GM12878 (cell line): ENCODE data around the gene RRM2. TPM values are rescaled to one million over a fixed set of nuclear protein-coding genes. Genes with fewer than 3 reads are reported as not detected.
A peak's percentile ranks its signal among the peaks of the same experiment; 100 is the strongest.

ENCODE experiments used
- CEBPZ ChIP-seq: fragments of 150-350 bp; IDR thresholded peaks from 2 replicates; pipeline ENCODE4 v1.6.1; 2016; ENCODE audit warnings: low read depth, low read length
- EP300 ChIP-seq, 2 experiments: fragments of 150-350 bp in 1 of 2; IDR thresholded peaks; 2 replicates each; pipeline ENCODE4 v1.6.1; 2011 to 2012; ENCODE audit warnings: low read depth in 2 of 2, low read length in 2 of 2, borderline replicate concordance in 1 of 2, improper control_type of control experiment in 1 of 2, inconsistent platforms in 1 of 2; ENCODE audit not compliant: control insufficient read depth in 1 of 2
- EZH2 ChIP-seq: IDR thresholded peaks from 2 replicates; pipeline ENCODE4 v1.6.1; 2012; ENCODE audit warnings: low read depth, mild to moderate bottlenecking, control low read depth, inconsistent platforms, low read length, borderline replicate concordance; ENCODE audit not compliant: control insufficient read depth
- FOXM1 ChIP-seq: IDR thresholded peaks from 2 replicates; pipeline ENCODE4 v1.6.1; 2012; ENCODE audit warnings: low read depth, mild to moderate bottlenecking, inconsistent platforms, low read length, moderate library complexity
- HDAC2 ChIP-seq: fragments of 200-600 bp; sonication (generic); IDR thresholded peaks from 2 replicates; pipeline ENCODE4 v1.6.1; 2017
- IKZF1 ChIP-seq: fragments of 450-650 bp; conservative IDR thresholded peaks from 2 replicates; pipeline ENCODE4 v1.6.1; 2017; ENCODE audit warnings: antibody characterized with exemption, mild to moderate bottlenecking
- MXI1 ChIP-seq: fragments of 150-350 bp; IDR thresholded peaks from 2 replicates; pipeline ENCODE4 v1.6.1; 2011; ENCODE audit warnings: low read depth, mild to moderate bottlenecking, inconsistent platforms, low read length, improper control_type of control experiment
- NFYA ChIP-seq: IDR thresholded peaks from 2 replicates; pipeline ENCODE4 v1.6.1; 2011; ENCODE audit warnings: low read depth, mild to moderate bottlenecking, low read length, improper control_type of control experiment, borderline replicate concordance
- NR2F1 ChIP-seq: fragments of 450-650 bp; conservative IDR thresholded peaks from 2 replicates; pipeline ENCODE4 v1.6.1; 2017; ENCODE audit warnings: mild to moderate bottlenecking
- RAD21 ChIP-seq: IDR thresholded peaks from 2 replicates; pipeline ENCODE4 v1.6.1; 2011; ENCODE audit warnings: mild to moderate bottlenecking, low read depth, low read length, moderate library complexity; ENCODE audit not compliant: insufficient read depth
- RB1 ChIP-seq: fragments of 450-650 bp; formaldehyde crosslinking; IDR thresholded peaks from 2 replicates; pipeline ENCODE4 v1.6.1; 2017; ENCODE audit warnings: mild to moderate bottlenecking, borderline replicate concordance
- RELB ChIP-seq: fragments of 450-650 bp; IDR thresholded peaks from 2 replicates; pipeline ENCODE4 v1.6.1; 2017; ENCODE audit warnings: low read depth, mild to moderate bottlenecking, moderate library complexity
- SIX5 ChIP-seq: IDR thresholded peaks from 2 replicates; pipeline ENCODE4 v1.6.1; 2011; ENCODE audit warnings: mild to moderate bottlenecking, low read depth, low read length, moderate library complexity; ENCODE audit not compliant: severe bottlenecking
- SMAD1 ChIP-seq: fragments of 450-650 bp; IDR thresholded peaks from 2 replicates; pipeline ENCODE4 v1.6.1; 2018; ENCODE audit warnings: mild to moderate bottlenecking, low read depth; ENCODE audit not compliant: partially characterized antibody
- SREBF1 ChIP-seq: IDR thresholded peaks from 2 replicates; pipeline ENCODE4 v1.6.1; 2012; ENCODE audit warnings: mild to moderate bottlenecking, low read length
- TCF3 ChIP-seq: IDR thresholded peaks from 2 replicates; pipeline ENCODE4 v1.6.1; 2012; ENCODE audit warnings: low read depth, mild to moderate bottlenecking, low read length, borderline replicate concordance; ENCODE audit not compliant: insufficient read depth
- YBX1 ChIP-seq: fragments of 450-650 bp; IDR thresholded peaks from 2 replicates; pipeline ENCODE4 v1.6.1; 2016; ENCODE audit warnings: antibody characterized with exemption
- YY1 ChIP-seq: IDR thresholded peaks from 2 replicates; pipeline ENCODE4 v1.6.1; 2011; ENCODE audit warnings: low read depth, mild to moderate bottlenecking, low read length
- ZNF384 ChIP-seq: IDR thresholded peaks from 2 replicates; pipeline ENCODE4 v1.6.1; 2012; ENCODE audit warnings: low read depth, mild to moderate bottlenecking, low read length, improper control_type of control experiment, borderline replicate concordance
- polyA plus RNA-seq, 11 experiments: library from polyadenylated mRNA; depleted of rRNA in 4 of 11; unstranded in 6 of 11; stranded (reverse) in 5 of 11; fragments of >200 nt; fragmentation: Nextera tagmentation in 4 of 11; fragmentation: Illumina TruSeq in 1 of 11; extraction: Ambion mirVana in 4 of 11; extraction: Trizol in 1 of 11; gene quantifications; 1 replicate in 1 of 11; 2 replicates in 10 of 11; pipeline versions ENCODE4 v1.2.1 to v1.2.3, GENCODE V29; 2011 to 2016; ENCODE audit warnings: inconsistent platforms in 2 of 11, missing spikeins in 2 of 11, low read depth in 1 of 11
- total RNA-seq, 4 experiments: library from RNA; depleted of rRNA in 3 of 4; stranded (reverse); fragments of >200 nt in 3 of 4; fragmentation: Illumina TruSeq in 1 of 4; extraction: Trizol in 1 of 4; gene quantifications; 2 replicates each; pipeline versions ENCODE4 v1.2.1 to v1.2.3, GENCODE V29; 2013 to 2021
- TF ChIP-seq, protein P1 (sequence below): IDR thresholded peaks from 2 replicates; pipeline ENCODE4 v1.6.1; 2011; ENCODE audit warnings: low read depth, low read length, improper control_type of control experiment, borderline replicate concordance
- TF ChIP-seq, protein P2 (sequence below): IDR thresholded peaks from 2 replicates; pipeline ENCODE4 v1.6.1; 2011; ENCODE audit warnings: mild to moderate bottlenecking, low read depth, low read length, moderate library complexity; ENCODE audit not compliant: insufficient replicate concordance

Gene RRM2
- total and polyA plus RNA-seq, 10 of the 15 experiments (the other 5 are each of a cell fraction or from before 2014, with no cell fraction given) = 54.4 to 771 (median 159) TPM

GRCh38 chr2:10075571-10076209 lies 46.8 kb upstream of the RRM2 start (continued):
- TF ChIP-seq MXI1 (no peak), NR2F1 (peak; percentile 84), RAD21 (no peak), ZNF384 (no peak), RB1 (no peak), SREBF1 (no peak), CEBPZ (no peak), HDAC2 (no peak), NFYA (no peak), SMAD1 (no peak), SIX5 (no peak), TCF3 (no peak), EP300 (IDR thresholded peaks at IDR 0.05; ENCODE audit: borderline replicate concordance in 1 of 2, control insufficient read depth in 1 of 2, low read depth in 2 of 2, low read length in 2 of 2) (no peak), IKZF1 (0 out of 2 replicates have a peak, but pooled peaks have one; percentile 19), FOXM1 (no peak), YY1 (no peak), YBX1 (no peak), EZH2 (no peak), RELB (no peak)
- TF ChIP-seq, protein P1, sequence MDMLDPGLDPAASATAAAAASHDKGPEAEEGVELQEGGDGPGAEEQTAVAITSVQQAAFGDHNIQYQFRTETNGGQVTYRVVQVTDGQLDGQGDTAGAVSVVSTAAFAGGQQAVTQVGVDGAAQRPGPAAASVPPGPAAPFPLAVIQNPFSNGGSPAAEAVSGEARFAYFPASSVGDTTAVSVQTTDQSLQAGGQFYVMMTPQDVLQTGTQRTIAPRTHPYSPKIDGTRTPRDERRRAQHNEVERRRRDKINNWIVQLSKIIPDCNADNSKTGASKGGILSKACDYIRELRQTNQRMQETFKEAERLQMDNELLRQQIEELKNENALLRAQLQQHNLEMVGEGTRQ = no peak
- TF ChIP-seq, protein P2, sequence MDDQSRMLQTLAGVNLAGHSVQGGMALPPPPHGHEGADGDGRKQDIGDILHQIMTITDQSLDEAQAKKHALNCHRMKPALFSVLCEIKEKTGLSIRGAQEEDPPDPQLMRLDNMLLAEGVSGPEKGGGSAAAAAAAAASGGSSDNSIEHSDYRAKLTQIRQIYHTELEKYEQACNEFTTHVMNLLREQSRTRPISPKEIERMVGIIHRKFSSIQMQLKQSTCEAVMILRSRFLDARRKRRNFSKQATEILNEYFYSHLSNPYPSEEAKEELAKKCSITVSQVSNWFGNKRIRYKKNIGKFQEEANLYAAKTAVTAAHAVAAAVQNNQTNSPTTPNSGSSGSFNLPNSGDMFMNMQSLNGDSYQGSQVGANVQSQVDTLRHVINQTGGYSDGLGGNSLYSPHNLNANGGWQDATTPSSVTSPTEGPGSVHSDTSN = no peak
